ENCODE measurements around the gene XRCC1. TPM values are rescaled to one million over a fixed set of nuclear protein-coding genes. Genes with fewer than 3 reads are reported as not detected.

XRCC1 gene
- total RNA-seq, 1 donor from 2014 or later = 15.6 TPM

Other genes starting within 250 kb of the XRCC1 start
- 1.7 and 2.5 TPM in 2 replicates for gene CD177, start 221.8 kb downstream of the XRCC1 start, total RNA-seq
- gene TEX101, start 160.6 kb downstream of the XRCC1 start, total RNA-seq = not detected in 2 replicates
- gene LYPD3, start 109.9 kb downstream of the XRCC1 start, total RNA-seq = 0.20 TPM in 1 of 2 replicates, not detected in the other
- gene PHLDB3, start 70.8 kb downstream of the XRCC1 start, total RNA-seq = 9.6 and 12.3 TPM in 2 replicates
- 144 and 213 TPM in 2 replicates for gene ETHE1, start 48.3 kb downstream of the XRCC1 start, total RNA-seq
- gene ZNF575, start 42.3 kb downstream of the XRCC1 start, total RNA-seq = 0.25 TPM in 1 of 2 replicates, not detected in the other
- 0.52 and 2.2 TPM in 2 replicates for gene PINLYP, start 274 bp upstream of the XRCC1 start, total RNA-seq
- 41.7 and 64.6 TPM in 2 replicates for gene IRGQ, start 20.6 kb upstream of the XRCC1 start, total RNA-seq
- gene ZNF576, start 21.1 kb upstream of the XRCC1 start, total RNA-seq = 10.1 and 12.3 TPM in 2 replicates
- 0.05 TPM in 1 of 2 replicates, not detected in the other for gene SRRM5, start 36.6 kb upstream of the XRCC1 start, total RNA-seq
- 30.1 and 34.6 TPM in 2 replicates for gene ZNF428, start 44.1 kb upstream of the XRCC1 start, total RNA-seq
- 6.6 and 36.4 TPM in 2 replicates for gene CADM4, start 64.3 kb upstream of the XRCC1 start, total RNA-seq
- gene PLAUR, start 94.6 kb upstream of the XRCC1 start, total RNA-seq = 21.0 and 180 TPM in 2 replicates
- gene IRGC, start 140.5 kb upstream of the XRCC1 start, total RNA-seq = not detected in 2 replicates
- 3.8 and 9.9 TPM in 2 replicates for gene SMG9, start 179.4 kb upstream of the XRCC1 start, total RNA-seq
- 0.85 and 8.5 TPM in 2 replicates for gene KCNN4, start 205.4 kb upstream of the XRCC1 start, total RNA-seq
- gene LYPD5, start 226.9 kb upstream of the XRCC1 start, total RNA-seq = 0.35 TPM in 2 replicates